HG03442 (cell line): ENCODE results near the gene COL6A5.

Source experiments
- ATAC-seq: cut with Tn5 transposase; IDR thresholded peaks from one replicate; pipeline ENCODE4 v1.9.1; 2021; ENCODE audit warnings: mild to moderate bottlenecking, moderate library complexity; ENCODE audit not compliant: unreplicated experiment

COL6A5 gene

GRCh38 chr3:130516645-130517512, 171.4 kb downstream of the COL6A5 start, which contains the start of gene COL6A6:
COL6A6 (plus strand) TSS chr3:130517177; CDS start chr3:130560365, 43,188 bp downstream.
- no peak for ATAC-seq

GRCh38 chr3:130517602-130518001, 172.1 kb downstream of the COL6A5 start:
- ATAC-seq: no peak

GRCh38 chr3:130519754-130520153, 174.3 kb downstream of the COL6A5 start:
- ATAC-seq: no peak

GRCh38 chr3:130522399-130522798, 176.9 kb downstream of the COL6A5 start:
- ATAC-seq: no peak

GRCh38 chr3:130527426-130527825, 182.0 kb downstream of the COL6A5 start:
- ATAC-seq: no peak

- ATAC-seq: no peak
Observed at GRCh38 chr3:130528120-130528519, 182.6 kb downstream of the COL6A5 start.

- no peak for ATAC-seq
Observed at GRCh38 chr3:130529486-130530215, 184.2 kb downstream of the COL6A5 start.

- no peak for ATAC-seq
Observed at GRCh38 chr3:130533247-130533646, 187.8 kb downstream of the COL6A5 start.
